HepG2 (cell line): ENCODE measurements around the gene ITPRIPL1. TPM values are rescaled to one million over a fixed set of nuclear protein-coding genes. Genes with fewer than 3 reads are reported as not detected.

ENCODE experiments used
- HHEX ChIP-seq: IDR thresholded peaks from 2 replicates; pipeline ENCODE4 v1.6.1; 2016; ENCODE audit warnings: control low read depth
- HIVEP1 ChIP-seq: sonication (generic); formaldehyde crosslinking; IDR thresholded peaks from 2 replicates; pipeline ENCODE4 v1.4.0; 2020; ENCODE audit warnings: mild to moderate bottlenecking, missing genetic modification reagents
- POLR2AphosphoS2 ChIP-seq: IDR thresholded peaks from 2 replicates; pipeline ENCODE4 v1.6.1; 2011; ENCODE audit warnings: low read depth, low read length, improper control_type of control experiment
- WIZ ChIP-seq: sonication (generic); formaldehyde crosslinking; IDR thresholded peaks from 2 replicates; pipeline ENCODE4 v1.5.1; 2020; ENCODE audit warnings: mild to moderate bottlenecking, missing genetic modification reagents
- ZC3H4 ChIP-seq: sonication (generic); formaldehyde crosslinking; IDR thresholded peaks from 2 replicates; pipeline ENCODE4 v1.4.0; 2020; ENCODE audit warnings: missing genetic modification reagents, borderline replicate concordance
- ZFP1 ChIP-seq: IDR thresholded peaks from 2 replicates; pipeline ENCODE4 v1.6.1; 2016
- ZFP62 ChIP-seq: sonication (generic); formaldehyde crosslinking; IDR thresholded peaks from 2 replicates; pipeline ENCODE4 v1.4.0; 2020; ENCODE audit warnings: missing genetic modification reagents
- ZFP90 ChIP-seq: sonication (generic); formaldehyde crosslinking; IDR thresholded peaks from 2 replicates; pipeline ENCODE4 v1.8.0; 2022; ENCODE audit warnings: missing genetic modification reagents, mild to moderate bottlenecking, inconsistent platforms, borderline replicate concordance
- ZNF230 ChIP-seq: sonication (generic); formaldehyde crosslinking; IDR thresholded peaks from 2 replicates; pipeline ENCODE4 v1.4.0; 2020; ENCODE audit warnings: mild to moderate bottlenecking, missing genetic modification reagents
- ZNF496 ChIP-seq: sonication (generic); formaldehyde crosslinking; IDR thresholded peaks from 2 replicates; pipeline ENCODE4 v1.8.1; 2023; ENCODE audit warnings: mild to moderate bottlenecking, moderate library complexity, missing genetic modification reagents; ENCODE audit not compliant: insufficient replicate concordance
- ZNF615 ChIP-seq: sonication (generic); formaldehyde crosslinking; IDR thresholded peaks from 2 replicates; pipeline ENCODE4 v1.5.0; 2020; ENCODE audit warnings: mild to moderate bottlenecking, missing genetic modification reagents, borderline replicate concordance
- ZNF660 ChIP-seq: sonication (generic); formaldehyde crosslinking; IDR thresholded peaks from 2 replicates; pipeline ENCODE4 v1.5.1; 2020; ENCODE audit warnings: mild to moderate bottlenecking, low read depth, missing genetic modification reagents, borderline replicate concordance
- ZNF703 ChIP-seq: sonication (generic); formaldehyde crosslinking; IDR thresholded peaks from 2 replicates; pipeline ENCODE4 v1.5.1; 2020; ENCODE audit warnings: missing genetic modification reagents, mild to moderate bottlenecking, moderate library complexity, borderline replicate concordance
- ZNF781 ChIP-seq: sonication (generic); formaldehyde crosslinking; IDR thresholded peaks from 2 replicates; pipeline ENCODE4 v1.5.1; 2020; ENCODE audit warnings: borderline replicate concordance, mild to moderate bottlenecking, missing genetic modification reagents; ENCODE audit errors: not compliant biosample characterization
- polyA plus RNA-seq, 8 experiments: library from polyadenylated mRNA; depleted of rRNA in 3 of 8; stranded (reverse) in 7 of 8; unstranded in 1 of 8; fragments of >200 nt; fragmentation: Illumina TruSeq in 4 of 8; extraction: Trizol in 4 of 8; gene quantifications; 2 replicates each; pipeline versions ENCODE4 v1.2.1 to v1.2.3, GENCODE V29; 2011 to 2016; ENCODE audit warnings: low read depth in 4 of 8, missing spikeins in 1 of 8, mixed read lengths in 1 of 8; ENCODE audit not compliant: insufficient read depth in 1 of 8
- total RNA-seq, 5 experiments: library from RNA; depleted of rRNA; stranded (reverse); fragments of >200 nt; fragmentation: Illumina TruSeq; extraction: Trizol; gene quantifications; 2 replicates each; pipeline ENCODE4 v1.2.3, GENCODE V29; 2016; ENCODE audit warnings: low read depth in 1 of 5
- TF ChIP-seq, protein P1 (sequence below): sonication (generic); formaldehyde crosslinking; IDR thresholded peaks from 2 replicates; pipeline ENCODE4 v1.4.0; 2020; ENCODE audit warnings: missing genetic modification reagents
- TF ChIP-seq, protein P2 (sequence below): sonication (generic); formaldehyde crosslinking; IDR thresholded peaks from 2 replicates; pipeline ENCODE4 v1.4.0; 2020; ENCODE audit warnings: mild to moderate bottlenecking, missing genetic modification reagents
- TF ChIP-seq, protein P3 (sequence below): sonication (generic); formaldehyde crosslinking; conservative IDR thresholded peaks from 2 replicates; pipeline ENCODE4 v1.4.0; 2020; ENCODE audit warnings: missing genetic modification reagents
- TF ChIP-seq, protein P4 (sequence below): sonication (generic); formaldehyde crosslinking; IDR thresholded peaks from 2 replicates; pipeline ENCODE4 v1.9.0; 2021; ENCODE audit warnings: missing genetic modification reagents, borderline replicate concordance
- TF ChIP-seq, protein P5 (sequence below): sonication (generic); formaldehyde crosslinking; IDR thresholded peaks from 2 replicates; pipeline ENCODE4 v1.4.0; 2020; ENCODE audit warnings: missing genetic modification reagents, borderline replicate concordance

Gene ITPRIPL1
- total and polyA plus RNA-seq, 2 of the 13 experiments (the other 11 are each of a cell fraction or from before 2014, with no cell fraction given): 4.3 to 11.7 TPM

DNA sequence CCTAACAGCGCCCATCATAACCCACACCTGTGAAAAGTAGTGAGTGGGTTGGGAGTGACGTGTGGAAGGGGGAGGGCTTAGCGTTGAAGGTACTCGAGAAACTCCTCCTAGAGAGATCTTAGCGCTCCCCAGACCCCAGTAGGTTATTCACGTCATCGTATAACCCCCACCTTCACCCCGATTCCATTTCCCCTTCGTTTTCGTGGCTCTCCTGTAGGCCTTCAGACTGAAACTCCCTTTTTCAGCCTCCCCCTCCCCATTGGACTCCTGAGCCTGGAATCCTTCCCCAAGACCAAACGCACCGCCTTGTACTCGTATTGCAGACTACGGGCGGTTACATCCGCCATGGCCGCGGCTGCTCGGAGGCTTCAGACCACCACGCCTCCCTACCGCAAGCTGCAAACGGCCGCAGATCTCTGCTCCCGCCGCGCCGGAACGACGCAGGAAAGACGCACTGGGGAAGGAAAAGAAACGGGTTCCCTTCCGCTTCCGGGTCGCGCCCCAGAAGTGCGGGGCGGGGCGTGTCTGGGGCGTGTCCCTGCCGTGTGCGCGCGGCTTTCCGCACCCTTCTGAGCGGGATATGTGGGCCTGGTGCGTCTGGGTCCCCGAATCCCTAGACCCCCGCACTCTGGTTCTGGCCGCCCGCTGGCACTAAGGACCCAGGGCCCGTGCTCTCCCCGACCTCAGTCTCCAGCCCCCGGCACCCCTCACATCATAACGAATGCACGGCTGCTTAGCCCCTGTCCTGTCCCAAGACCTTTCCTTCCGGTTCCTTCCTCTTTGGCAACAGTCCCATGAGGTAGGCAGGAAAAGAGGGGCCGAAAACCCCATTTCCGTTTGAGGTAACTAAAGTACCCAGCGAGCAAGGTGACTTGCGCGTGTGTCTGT is 19.8 kb upstream of the ITPRIPL1 start, which contains the start of gene SNRNP200 (continued):
- no peak; the same call in 1 of the 2 replicates for TF ChIP-seq ZNF660 (CRISPR knock-in tag)
- TF ChIP-seq WIZ (CRISPR knock-in tag): peak; percentile 97
- no peak for TF ChIP-seq POLR2AphosphoS2
- TF ChIP-seq, protein P1, sequence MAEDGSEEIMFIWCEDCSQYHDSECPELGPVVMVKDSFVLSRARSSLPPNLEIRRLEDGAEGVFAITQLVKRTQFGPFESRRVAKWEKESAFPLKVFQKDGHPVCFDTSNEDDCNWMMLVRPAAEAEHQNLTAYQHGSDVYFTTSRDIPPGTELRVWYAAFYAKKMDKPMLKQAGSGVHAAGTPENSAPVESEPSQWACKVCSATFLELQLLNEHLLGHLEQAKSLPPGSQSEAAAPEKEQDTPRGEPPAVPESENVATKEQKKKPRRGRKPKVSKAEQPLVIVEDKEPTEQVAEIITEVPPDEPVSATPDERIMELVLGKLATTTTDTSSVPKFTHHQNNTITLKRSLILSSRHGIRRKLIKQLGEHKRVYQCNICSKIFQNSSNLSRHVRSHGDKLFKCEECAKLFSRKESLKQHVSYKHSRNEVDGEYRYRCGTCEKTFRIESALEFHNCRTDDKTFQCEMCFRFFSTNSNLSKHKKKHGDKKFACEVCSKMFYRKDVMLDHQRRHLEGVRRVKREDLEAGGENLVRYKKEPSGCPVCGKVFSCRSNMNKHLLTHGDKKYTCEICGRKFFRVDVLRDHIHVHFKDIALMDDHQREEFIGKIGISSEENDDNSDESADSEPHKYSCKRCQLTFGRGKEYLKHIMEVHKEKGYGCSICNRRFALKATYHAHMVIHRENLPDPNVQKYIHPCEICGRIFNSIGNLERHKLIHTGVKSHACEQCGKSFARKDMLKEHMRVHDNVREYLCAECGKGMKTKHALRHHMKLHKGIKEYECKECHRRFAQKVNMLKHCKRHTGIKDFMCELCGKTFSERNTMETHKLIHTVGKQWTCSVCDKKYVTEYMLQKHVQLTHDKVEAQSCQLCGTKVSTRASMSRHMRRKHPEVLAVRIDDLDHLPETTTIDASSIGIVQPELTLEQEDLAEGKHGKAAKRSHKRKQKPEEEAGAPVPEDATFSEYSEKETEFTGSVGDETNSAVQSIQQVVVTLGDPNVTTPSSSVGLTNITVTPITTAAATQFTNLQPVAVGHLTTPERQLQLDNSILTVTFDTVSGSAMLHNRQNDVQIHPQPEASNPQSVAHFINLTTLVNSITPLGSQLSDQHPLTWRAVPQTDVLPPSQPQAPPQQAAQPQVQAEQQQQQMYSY (CRISPR knock-in tag): peak; percentile 64
- TF ChIP-seq, protein P2, sequence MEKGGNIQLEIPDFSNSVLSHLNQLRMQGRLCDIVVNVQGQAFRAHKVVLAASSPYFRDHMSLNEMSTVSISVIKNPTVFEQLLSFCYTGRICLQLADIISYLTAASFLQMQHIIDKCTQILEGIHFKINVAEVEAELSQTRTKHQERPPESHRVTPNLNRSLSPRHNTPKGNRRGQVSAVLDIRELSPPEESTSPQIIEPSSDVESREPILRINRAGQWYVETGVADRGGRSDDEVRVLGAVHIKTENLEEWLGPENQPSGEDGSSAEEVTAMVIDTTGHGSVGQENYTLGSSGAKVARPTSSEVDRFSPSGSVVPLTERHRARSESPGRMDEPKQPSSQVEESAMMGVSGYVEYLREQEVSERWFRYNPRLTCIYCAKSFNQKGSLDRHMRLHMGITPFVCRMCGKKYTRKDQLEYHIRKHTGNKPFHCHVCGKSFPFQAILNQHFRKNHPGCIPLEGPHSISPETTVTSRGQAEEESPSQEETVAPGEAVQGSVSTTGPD: no peak
- TF ChIP-seq, protein P3, sequence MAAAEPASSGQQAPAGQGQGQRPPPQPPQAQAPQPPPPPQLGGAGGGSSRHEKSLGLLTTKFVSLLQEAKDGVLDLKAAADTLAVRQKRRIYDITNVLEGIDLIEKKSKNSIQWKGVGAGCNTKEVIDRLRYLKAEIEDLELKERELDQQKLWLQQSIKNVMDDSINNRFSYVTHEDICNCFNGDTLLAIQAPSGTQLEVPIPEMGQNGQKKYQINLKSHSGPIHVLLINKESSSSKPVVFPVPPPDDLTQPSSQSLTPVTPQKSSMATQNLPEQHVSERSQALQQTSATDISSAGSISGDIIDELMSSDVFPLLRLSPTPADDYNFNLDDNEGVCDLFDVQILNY: peak; percentile 88; the same call in 1 of the 2 replicates
- TF ChIP-seq ZFP62 (CRISPR knock-in tag): 0 out of 2 replicates have a peak, but pooled peaks have one; percentile 86
- TF ChIP-seq HHEX: no peak
- TF ChIP-seq ZNF496 (CRISPR knock-in tag): no peak
- 0 out of 2 replicates have a peak, but pooled peaks have one; percentile 63 for TF ChIP-seq ZNF703 (CRISPR knock-in tag)
- no peak for TF ChIP-seq ZNF615 (CRISPR knock-in tag)
- peak; percentile 98 for TF ChIP-seq ZNF230 (CRISPR knock-in tag)
- TF ChIP-seq ZNF781 (CRISPR knock-in tag): peak; percentile 93
- peak; percentile 99 for TF ChIP-seq ZFP90
- TF ChIP-seq, protein P4, sequence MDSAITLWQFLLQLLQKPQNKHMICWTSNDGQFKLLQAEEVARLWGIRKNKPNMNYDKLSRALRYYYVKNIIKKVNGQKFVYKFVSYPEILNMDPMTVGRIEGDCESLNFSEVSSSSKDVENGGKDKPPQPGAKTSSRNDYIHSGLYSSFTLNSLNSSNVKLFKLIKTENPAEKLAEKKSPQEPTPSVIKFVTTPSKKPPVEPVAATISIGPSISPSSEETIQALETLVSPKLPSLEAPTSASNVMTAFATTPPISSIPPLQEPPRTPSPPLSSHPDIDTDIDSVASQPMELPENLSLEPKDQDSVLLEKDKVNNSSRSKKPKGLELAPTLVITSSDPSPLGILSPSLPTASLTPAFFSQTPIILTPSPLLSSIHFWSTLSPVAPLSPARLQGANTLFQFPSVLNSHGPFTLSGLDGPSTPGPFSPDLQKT: peak; percentile 98; the same call in 1 of the 2 replicates
- TF ChIP-seq ZC3H4: no peak
- TF ChIP-seq HIVEP1 (CRISPR knock-in tag): no peak; the same call in 1 of the 2 replicates
- TF ChIP-seq, protein P5, sequence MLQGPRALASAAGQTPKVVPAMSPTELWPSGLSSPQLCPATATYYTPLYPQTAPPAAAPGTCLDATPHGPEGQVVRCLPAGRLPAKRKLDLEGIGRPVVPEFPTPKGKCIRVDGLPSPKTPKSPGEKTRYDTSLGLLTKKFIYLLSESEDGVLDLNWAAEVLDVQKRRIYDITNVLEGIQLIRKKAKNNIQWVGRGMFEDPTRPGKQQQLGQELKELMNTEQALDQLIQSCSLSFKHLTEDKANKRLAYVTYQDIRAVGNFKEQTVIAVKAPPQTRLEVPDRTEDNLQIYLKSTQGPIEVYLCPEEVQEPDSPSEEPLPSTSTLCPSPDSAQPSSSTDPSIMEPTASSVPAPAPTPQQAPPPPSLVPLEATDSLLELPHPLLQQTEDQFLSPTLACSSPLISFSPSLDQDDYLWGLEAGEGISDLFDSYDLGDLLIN (CRISPR knock-in tag): peak; percentile 98
- no peak for TF ChIP-seq ZFP1 (CRISPR knock-in tag)
